ENCODE results near the gene BCL2L12. TPM values are rescaled to one million over a fixed set of nuclear protein-coding genes. Genes with fewer than 3 reads are reported as not detected.
A peak's percentile ranks its signal among the peaks of the same experiment; 100 is the strongest.

BCL2L12 gene
- total and polyA plus RNA-seq, 12 donors = 7.8 to 19.6 (median 9.8) TPM

DNA sequence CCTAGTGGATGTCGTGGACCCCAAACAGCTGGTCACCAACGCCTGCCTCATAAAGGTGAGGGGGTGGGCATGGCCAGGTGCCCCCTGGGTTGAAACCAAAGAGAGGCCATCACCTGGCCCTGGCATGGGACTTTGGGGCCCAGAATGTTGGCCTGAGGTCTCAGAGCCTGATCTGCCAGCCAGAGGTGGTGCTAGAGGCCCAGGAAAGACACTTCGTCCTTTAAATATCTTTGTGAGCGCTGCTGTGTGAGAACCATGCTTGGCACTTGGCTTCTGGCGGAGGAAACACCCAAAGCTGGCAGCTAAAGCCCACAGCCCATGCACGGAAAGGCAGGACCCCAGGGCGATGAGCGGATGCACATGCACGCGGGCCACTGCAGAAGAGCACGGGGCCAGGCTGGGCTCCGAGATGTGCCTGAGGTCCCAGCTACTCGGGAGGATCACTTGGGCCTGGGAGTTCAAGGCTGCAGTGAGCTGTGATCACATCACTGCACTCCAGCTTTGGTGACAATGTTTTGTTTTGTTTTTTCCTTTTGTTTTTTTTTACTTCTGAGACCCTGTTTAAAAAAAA lies 19.3 kb downstream of the BCL2L12 start:
- no peak for ATAC-seq
- Histone ChIP-seq H3K9me3 (no peaks in the 10 kb centered on the region), H3K4me1 (peaks cover 13 to 77% (median 50%) of the 10 kb centered on the region in 9 donors), H3K27ac (peak overlapping the region in 4 of 10 donors; percentile 27 to 84 (median 52)), H3K27me3 (peaks cover 0 to 13% (median 3%) of the 10 kb centered on the region in 7 donors), H3K4me3 (no peak overlapping the region), H3K36me3 (peaks cover 3 to 76% (median 47%) of the 10 kb centered on the region in 9 donors)
- 72 to 78% methylated on average over 13 of the region's 13 CpGs for WGBS, 2 donors
- TF ChIP-seq, protein P1, sequence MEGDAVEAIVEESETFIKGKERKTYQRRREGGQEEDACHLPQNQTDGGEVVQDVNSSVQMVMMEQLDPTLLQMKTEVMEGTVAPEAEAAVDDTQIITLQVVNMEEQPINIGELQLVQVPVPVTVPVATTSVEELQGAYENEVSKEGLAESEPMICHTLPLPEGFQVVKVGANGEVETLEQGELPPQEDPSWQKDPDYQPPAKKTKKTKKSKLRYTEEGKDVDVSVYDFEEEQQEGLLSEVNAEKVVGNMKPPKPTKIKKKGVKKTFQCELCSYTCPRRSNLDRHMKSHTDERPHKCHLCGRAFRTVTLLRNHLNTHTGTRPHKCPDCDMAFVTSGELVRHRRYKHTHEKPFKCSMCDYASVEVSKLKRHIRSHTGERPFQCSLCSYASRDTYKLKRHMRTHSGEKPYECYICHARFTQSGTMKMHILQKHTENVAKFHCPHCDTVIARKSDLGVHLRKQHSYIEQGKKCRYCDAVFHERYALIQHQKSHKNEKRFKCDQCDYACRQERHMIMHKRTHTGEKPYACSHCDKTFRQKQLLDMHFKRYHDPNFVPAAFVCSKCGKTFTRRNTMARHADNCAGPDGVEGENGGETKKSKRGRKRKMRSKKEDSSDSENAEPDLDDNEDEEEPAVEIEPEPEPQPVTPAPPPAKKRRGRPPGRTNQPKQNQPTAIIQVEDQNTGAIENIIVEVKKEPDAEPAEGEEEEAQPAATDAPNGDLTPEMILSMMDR (IDR thresholded peaks at IDR 0.05) = peak in 1 of 9 donors; percentile 18
- intact Hi-C loops (cut with DNase I) = loop anchor here in 2 of 10 donors (5.0 to 10.0 kb wide), 2 partner anchors 117 to 120 kb away; no protein-coding TSS in a partner anchor
- DNase-seq = no peak

DNA sequence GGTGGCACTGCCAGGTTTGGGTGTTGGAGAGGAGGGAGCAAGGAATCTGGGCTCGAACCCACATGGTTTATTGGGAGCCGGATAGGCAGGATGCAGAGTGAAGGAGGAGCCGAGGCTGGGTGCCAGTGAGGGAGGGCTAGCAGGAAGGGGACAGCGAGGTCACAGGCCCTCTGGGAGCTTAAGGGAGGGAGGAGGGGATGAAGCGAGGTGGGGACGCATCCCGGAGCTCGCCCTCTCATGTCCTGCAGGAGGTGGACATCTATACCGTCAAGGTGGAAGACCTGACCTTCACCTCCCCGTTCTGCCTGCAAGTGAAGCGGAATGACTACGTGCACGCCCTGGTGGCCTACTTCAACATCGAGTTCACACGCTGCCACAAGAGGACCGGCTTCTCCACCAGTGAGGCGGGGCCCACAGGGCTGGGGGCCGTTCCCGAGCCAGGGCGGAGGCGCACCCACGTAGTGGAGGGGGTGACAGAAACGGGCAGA lies 20.2 kb downstream of the BCL2L12 start:
- no peaks in the 10 kb centered on the region for H3K9me3 ChIP-seq
- WGBS, 2 donors = 44 to 60% methylated on average over 23 of the region's 23 CpGs
- peak overlapping the region in 6 of 10 donors; percentile 20 to 84 (median 50) for H3K27ac ChIP-seq
- DNase-seq (no peak), ATAC-seq (no peak)
- TF ChIP-seq, protein P1 (IDR thresholded peaks at IDR 0.05) = no peak
- H3K4me1 ChIP-seq = peaks cover 5 to 77% (median 46%) of the 10 kb centered on the region in 9 donors
- peaks cover 0 to 21% (median 7%) of the 10 kb centered on the region in 7 donors for H3K27me3 ChIP-seq
- H3K36me3 ChIP-seq = peaks cover 3 to 72% (median 47%) of the 10 kb centered on the region in 9 donors
- no peak overlapping the region for H3K4me3 ChIP-seq
- intact Hi-C loops (cut with DNase I) = loop anchor here in 2 of 10 donors (5.0 to 10.0 kb wide), 2 partner anchors 116 to 119 kb away; no protein-coding TSS in a partner anchor

- DNase-seq = no peak
- peaks cover 6 to 77% (median 48%) of the 10 kb centered on the region in 9 donors for H3K4me1 ChIP-seq
Measured at GRCh38 chr19:49686503-49687088, 20.9 kb downstream of the BCL2L12 start.

GRCh38 chr19:49687150-49687549 lies 21.4 kb downstream of the BCL2L12 start:
- Histone ChIP-seq H3K9me3 (no peaks in the 10 kb centered on the region), H3K4me1 (peaks cover 6 to 73% (median 48%) of the 10 kb centered on the region in 9 donors), H3K36me3 (peaks cover 3 to 59% (median 35%) of the 10 kb centered on the region in 9 donors), H3K4me3 (peak overlapping the region in 2 of 10 donors; percentile 57 to 63), H3K27ac (peak overlapping the region in 9 of 10 donors; percentile 25 to 84 (median 76)), H3K27me3 (peaks cover 0 to 34% (median 9%) of the 10 kb centered on the region in 7 donors)
- TF ChIP-seq, protein P1 (IDR thresholded peaks at IDR 0.05) = no peak
- intact Hi-C loops (cut with DNase I) = loop anchor here in 2 of 10 donors (5.0 to 10.0 kb wide), 2 partner anchors 115 to 118 kb away; no protein-coding TSS in a partner anchor
- WGBS, 2 donors = 61 to 70% methylated on average over 12 of the region's 12 CpGs
- ATAC-seq (no peak), DNase-seq (no peak)

More at GRCh38 chr19:49686503-49687088, 20.9 kb downstream of the BCL2L12 start:
- WGBS, 2 donors = 74 to 80% methylated on average over 25 to 27 of the region's 27 CpGs
- Histone ChIP-seq H3K9me3 (no peaks in the 10 kb centered on the region), H3K4me3 (no peak overlapping the region), H3K27ac (peak overlapping the region in 8 of 10 donors; percentile 47 to 84 (median 76)), H3K27me3 (peaks cover 0 to 28% (median 9%) of the 10 kb centered on the region in 7 donors), H3K36me3 (peaks cover 3 to 65% (median 40%) of the 10 kb centered on the region in 9 donors)
- ATAC-seq = no peak
- TF ChIP-seq, protein P1 (IDR thresholded peaks at IDR 0.05) = no peak
- intact Hi-C loops (cut with DNase I) = loop anchor here in 2 of 10 donors (5.0 to 10.0 kb wide), 2 partner anchors 116 to 118 kb away; no protein-coding TSS in a partner anchor
